K562 (cell line): ENCODE data around the gene CTBP2. TPM values are rescaled to one million over a fixed set of nuclear protein-coding genes. Genes with fewer than 3 reads are reported as not detected.
A peak's percentile ranks its signal among the peaks of the same experiment; 100 is the strongest.

Experiments used
- ATAC-seq: fragments of 200-7000 bp; cut with Tn5 transposase; 3 replicates; pipeline ENCODE4 v1.9.1; 2020; ENCODE audit warnings: moderate library complexity
- BruUV-seq: library from RNA; stranded (reverse); fragments of 400-500 nt; replicated peaks from 2 replicates; lab custom pipeline; 2021; lab: Mats Ljungman, UMichigan
- CTCF ChIA-PET: fragments of 300-600 bp; formaldehyde crosslinking; extraction: SDS; loops from one replicate; lab custom pipeline; 2021; ENCODE audit warnings: low intra/inter-chr PET ratio; lab: Yijun Ruan, JAX
- POLR2A ChIA-PET: fragments of 300-600, 350-650 bp; sonication (Branson Sonifier 250); formaldehyde crosslinking; extraction: SDS; loops from one replicate; lab custom pipeline; 2021; ENCODE audit warnings: antibody characterized with exemption, inconsistent platforms; lab: Yijun Ruan, JAX
- DNase-seq, 4 experiments: peaks; one replicate each; pipeline versions ENCODE4 v3.0.0 to v3.0.0-alpha.2; 2011 to 2018; ENCODE audit warnings: low spot score in 3 of 4, mixed read lengths in 3 of 4; ENCODE audit errors: extremely low read depth in 1 of 4
- FAIRE-seq: peaks from 2 replicates; lab custom pipeline; 2011; peaks lifted over from hg19 to GRCh38; lab: Jason Lieb, UNC
- H2AFZ ChIP-seq: 2 replicates; pipeline ENCODE4 v1.6.0; 2011; ENCODE audit warnings: low read depth, low read length, control low read depth, inconsistent platforms
- H3K27ac ChIP-seq: fragments of 200-600 bp; 3 replicates; pipeline ENCODE4 v1.8.0; 2011; ENCODE audit warnings: low read depth, mild to moderate bottlenecking, control low read depth, inconsistent platforms, low read length, moderate library complexity, mixed read lengths; ENCODE audit errors: extremely low read depth
- H3K27me3 ChIP-seq, 2 experiments: fragments of 300-600 bp in 1 of 2; 2 replicates in 1 of 2; 3 replicates in 1 of 2; pipeline versions ENCODE4 v1.6.0 to v1.8.0; 2011; ENCODE audit warnings: inconsistent platforms in 2 of 2, low read length in 2 of 2, mild to moderate bottlenecking in 1 of 2, mixed read lengths in 1 of 2, moderate library complexity in 1 of 2; ENCODE audit not compliant: control insufficient read depth in 2 of 2, insufficient read depth in 2 of 2
- H3K36me3 ChIP-seq: fragments of 300-600 bp; 3 replicates; pipeline ENCODE4 v1.8.0; 2011; ENCODE audit warnings: mild to moderate bottlenecking, low read length, inconsistent platforms; ENCODE audit not compliant: control insufficient read depth, insufficient read depth
- H3K4me1 ChIP-seq, 2 experiments: fragments of 200-600 bp in 1 of 2; replicated peaks in 1 of 2; 2 replicates in 1 of 2; 3 replicates in 1 of 2; pipeline versions ENCODE4 v1.5.1 to v1.8.0; 2011; ENCODE audit warnings: inconsistent platforms in 2 of 2, low read length in 2 of 2, mild to moderate bottlenecking in 1 of 2, mixed read lengths in 1 of 2, moderate library complexity in 1 of 2; ENCODE audit not compliant: control insufficient read depth in 2 of 2, insufficient read depth in 2 of 2
- H3K4me2 ChIP-seq: 2 replicates; pipeline ENCODE4 v1.6.1; 2011; ENCODE audit warnings: low read length, control low read depth, inconsistent platforms, mixed read lengths; ENCODE audit not compliant: insufficient read depth
- H3K4me3 ChIP-seq: fragments of 200-600 bp; sonication (generic), shearing (Covaris generic); 2 replicates; pipeline ENCODE4 v1.5.1; 2016; ENCODE audit warnings: control low read depth, inconsistent platforms
- H3K79me2 ChIP-seq: fragments of 200-600 bp; 3 replicates; pipeline ENCODE4 v1.8.0; 2011; ENCODE audit warnings: low read length, inconsistent platforms; ENCODE audit not compliant: control insufficient read depth, insufficient read depth
- H3K9ac ChIP-seq, 2 experiments: 2 replicates each; pipeline versions ENCODE4 v1.6.0 to v1.6.1; 2011; ENCODE audit warnings: low read depth in 2 of 2, low read length in 2 of 2, control low read depth in 1 of 2, inconsistent platforms in 1 of 2, mild to moderate bottlenecking in 1 of 2, mixed read lengths in 1 of 2; ENCODE audit not compliant: insufficient read depth in 1 of 2
- H3K9me1 ChIP-seq: one replicate; pipeline ENCODE4 v1.6.0; 2011; ENCODE audit warnings: inconsistent platforms, mild to moderate bottlenecking, low read length, moderate library complexity; ENCODE audit not compliant: control insufficient read depth, insufficient read depth
- H3K9me3 ChIP-seq: replicated peaks from 2 replicates; pipeline ENCODE4 v1.5.1; 2011; ENCODE audit warnings: low read depth, low read length, inconsistent platforms; ENCODE audit not compliant: control insufficient read depth, insufficient read depth
- H4K20me1 ChIP-seq: replicated peaks from 2 replicates; pipeline ENCODE4 v1.6.1; 2011; ENCODE audit warnings: low read length, inconsistent platforms, mixed read lengths; ENCODE audit not compliant: control insufficient read depth, insufficient read depth
- DEAF1 ChIP-seq: fragments of 450-650 bp; formaldehyde crosslinking; IDR thresholded peaks from 2 replicates; pipeline ENCODE4 v1.4.0; 2020; ENCODE audit warnings: mild to moderate bottlenecking, moderate library complexity
- E2F6 ChIP-seq, 2 experiments: IDR thresholded peaks; 2 replicates each; pipeline ENCODE4 v1.6.1; 2011; ENCODE audit warnings: borderline replicate concordance in 1 of 2, control low read depth in 1 of 2, low read depth in 1 of 2, low read length in 1 of 2, mild to moderate bottlenecking in 1 of 2, mixed read lengths in 1 of 2, moderate library complexity in 1 of 2; ENCODE audit not compliant: insufficient read depth in 1 of 2, insufficient read length in 1 of 2, poor library complexity in 1 of 2, severe bottlenecking in 1 of 2; ENCODE audit errors: extremely low read depth in 1 of 2
- L3MBTL2 ChIP-seq: fragments of 450-650 bp; IDR thresholded peaks from 2 replicates; pipeline ENCODE4 v1.6.1; 2016; ENCODE audit warnings: mild to moderate bottlenecking, moderate library complexity
- MTA1 ChIP-seq: fragments of 450-650 bp; IDR thresholded peaks from 2 replicates; pipeline ENCODE4 v1.6.1; 2017; ENCODE audit warnings: borderline replicate concordance
- RREB1 ChIP-seq: fragments of 250-450 bp; sonication (Bioruptor Pico); IDR thresholded peaks from 2 replicates; pipeline ENCODE4 v1.4.0; 2020
- SPI1 ChIP-seq: IDR thresholded peaks from 2 replicates; pipeline ENCODE4 v1.6.1; 2011; ENCODE audit warnings: low read depth, low read length, control low read depth, borderline replicate concordance
- THRA ChIP-seq: fragments of 450-650 bp; IDR thresholded peaks from 2 replicates; pipeline ENCODE4 v1.6.1; 2017; ENCODE audit warnings: mild to moderate bottlenecking, moderate library complexity
- ZFX ChIP-seq: sonication (generic); formaldehyde crosslinking; IDR thresholded peaks from 2 replicates; pipeline ENCODE4 v1.8.0; 2022; ENCODE audit warnings: mild to moderate bottlenecking, missing genetic modification reagents, moderate library complexity
- ZNF174 ChIP-seq: fragments of 250-450 bp; sonication (Bioruptor Pico); IDR thresholded peaks from 2 replicates; pipeline ENCODE4 v1.4.0; 2020; ENCODE audit warnings: mild to moderate bottlenecking
- WGBS: fragments of 100-300 bp; shearing (Covaris generic); methylation state at CpG from one replicate; pipeline ENCODE4 v1.1.6; 2016; ENCODE audit warnings: low coverage, mixed read lengths; ENCODE audit not compliant: insufficient coverage; ENCODE audit errors: missing lambda C conversion rate; 5-methylcytosine and 5-hydroxymethylcytosine counted together
- in situ Hi-C: fragments of 300-500 bp; cut with MboI; formaldehyde crosslinking; loops from 4 replicates; pipeline ENCODE4 v1.15.0; 2018; ENCODE audit warnings: inconsistent platforms, mixed read lengths
- intact Hi-C: fragments of 100-400 bp; cut with micrococcal nuclease; formaldehyde crosslinking; loops from 2 replicates; pipeline ENCODE4 v1.14.2; 2022
- polyA plus RNA-seq, 8 experiments: library from polyadenylated mRNA; depleted of rRNA in 4 of 8; stranded (reverse) in 5 of 8; unstranded in 3 of 8; fragments of >200 nt; fragmentation: Nextera tagmentation in 2 of 8; fragmentation: Illumina TruSeq in 1 of 8; extraction: Ambion mirVana in 2 of 8; extraction: Trizol in 1 of 8; gene quantifications; 2 replicates each; pipeline versions ENCODE4 v1.2.1 to v1.2.3, GENCODE V29; 2011 to 2014; ENCODE audit warnings: inconsistent platforms in 1 of 8, missing spikeins in 1 of 8
- total RNA-seq, 7 experiments: library from RNA; depleted of rRNA in 6 of 7; stranded (reverse); fragments of >200 nt in 6 of 7; fragmentation: Illumina TruSeq in 2 of 7; extraction: Trizol in 2 of 7; gene quantifications; 2 replicates each; pipeline versions ENCODE4 v1.2.1 to v1.2.3, GENCODE V29; 2011 to 2021; ENCODE audit warnings: low replicate concordance in 1 of 7

CTBP2 gene
- total and polyA plus RNA-seq, 9 of the 15 experiments (the other 6 are each of a cell fraction or from before 2014, with no cell fraction given): 1.3 to 8.8 (median 5.1) TPM

- Histone ChIP-seq H3K27ac (peak overlapping the region; percentile 20; the same call in 1 of the 3 replicates), H3K79me2 (peaks cover 89% of the 10 kb centered on the region), H3K4me3 (no peak overlapping the region), H3K9me3 (no peaks in the 10 kb centered on the region), H3K4me2 (peak overlapping the region; percentile 3; the same call in 1 of the 2 replicates), H3K27me3 (no peaks in the 10 kb centered on the region), H4K20me1 (peaks cover 22% of the 10 kb centered on the region), H3K9me1 (peaks cover 3% of the 10 kb centered on the region), H3K9ac (0 out of 4 replicates have a peak overlapping the region, but pooled peaks of 1 of the 2 experiments have one; percentile 4), H3K36me3 (peaks cover 18% of the 10 kb centered on the region; the same call in 2 of the 3 replicates), H2AFZ (no peak overlapping the region), H3K4me1 (peaks cover 41 to 60% of the 10 kb centered on the region in 2 experiments; a peak in 4 of 5 replicates)
- no TSS peak for BruUV-seq
- POLR2A ChIA-PET: interaction anchor here (1.0 to 1.7 kb wide), 2 partner anchors 73 to 131 kb away, joined by 3 to 10 read pairs; no protein-coding TSS in a partner anchor
- intact Hi-C loops: loop anchor here (10.0 kb wide), 3 partner anchors 253 to 577 kb away; partner anchors contain the start of gene EEF1AKMT2
- CTCF ChIA-PET: no interaction called here
- in situ Hi-C loops: loop anchor here (5.0 to 25.0 kb wide), 5 partner anchors 106 to 786 kb away; partner anchors contain the start of genes FAM53B and ZRANB1
- FAIRE-seq: peak; percentile 91
- DNase-seq: peak; percentile 78 to 90 (median 82)
- peak; percentile 88 for ATAC-seq
- WGBS: 46% methylated on average over 7 of the region's 16 CpGs
- TF ChIP-seq L3MBTL2 (peak; percentile 83), MTA1 (no peak), ZNF174 (no peak), RREB1 (CRISPR knock-in tag) (no peak), DEAF1 (CRISPR knock-in tag) (peak; percentile 49; the same call in 1 of the 2 replicates), ZFX (peak; percentile 47; the same call in 1 of the 2 replicates), THRA (no peak), E2F6 (IDR thresholded peaks at IDR 0.05; ENCODE audit: borderline replicate concordance in 1 of 2, extremely low read depth in 1 of 2, insufficient read depth in 1 of 2, insufficient read length in 1 of 2, low read depth in 1 of 2, low read length in 1 of 2, poor library complexity in 1 of 2, severe bottlenecking in 1 of 2) (peak in 1 of 2 experiments; percentile 26), SPI1 (no peak)
These were observed 112.1 kb downstream of the CTBP2 start for GRCh38 chr10:125048094-125048864.
